RWPE2 (cell line): Measurements from ENCODE around the gene ITPR3.
A peak's percentile ranks its signal among the peaks of the same experiment; 100 is the strongest.

Experiments
- ATAC-seq: fragments of 200-7000 bp; cut with Tn5 transposase; 3 replicates; pipeline ENCODE4 v1.9.1; 2021; ENCODE audit warnings: low read depth
- DNase-seq: peaks from one replicate; pipeline ENCODE4 v3.0.0-alpha.2; 2020; ENCODE audit warnings: low spot score
- H3K27ac ChIP-seq: fragments of 450-650 bp; 2 replicates; pipeline ENCODE4 v1.5.1; 2017; ENCODE audit warnings: mild to moderate bottlenecking; ENCODE audit not compliant: poor library complexity, severe bottlenecking
- H3K27me3 ChIP-seq: fragments of 250-450 bp; sonication (Bioruptor Pico); 2 replicates; pipeline ENCODE4 v1.5.1; 2021; ENCODE audit warnings: mild to moderate bottlenecking, moderate library complexity; ENCODE audit not compliant: insufficient read depth, poor library complexity, severe bottlenecking
- H3K36me3 ChIP-seq: fragments of 250-450 bp; sonication (Bioruptor Pico); 2 replicates; pipeline ENCODE4 v1.5.1; 2020; ENCODE audit warnings: low read depth, mild to moderate bottlenecking, moderate library complexity
- H3K4me1 ChIP-seq: fragments of 250-450 bp; sonication (Bioruptor Pico); 2 replicates; pipeline ENCODE4 v1.5.1; 2021; ENCODE audit warnings: mild to moderate bottlenecking, moderate library complexity; ENCODE audit not compliant: insufficient read depth, poor library complexity, severe bottlenecking
- H3K4me3 ChIP-seq: fragments of 250-450 bp; sonication (Bioruptor Pico); 2 replicates; pipeline ENCODE4 v1.5.1; 2021; ENCODE audit warnings: mild to moderate bottlenecking, moderate library complexity; ENCODE audit not compliant: severe bottlenecking
- H3K9me3 ChIP-seq: fragments of 250-450 bp; sonication (Bioruptor Pico); 2 replicates; pipeline ENCODE4 v1.5.1; 2021; ENCODE audit warnings: mild to moderate bottlenecking, moderate library complexity; ENCODE audit not compliant: severe bottlenecking
- CTCF ChIP-seq: fragments of 450-650 bp; IDR thresholded peaks from one replicate; pipeline ENCODE4 v1.5.1; 2017; ENCODE audit warnings: mild to moderate bottlenecking, moderate library complexity; ENCODE audit not compliant: poor library complexity, severe bottlenecking

ITPR3 gene

GRCh38 chr6:33663028-33663427 is 41.9 kb downstream of the ITPR3 start:
- no peaks in the 10 kb centered on the region for H3K27me3 ChIP-seq
- no peak for DNase-seq
- H3K4me1 ChIP-seq, result no peaks in the 10 kb centered on the region
- H3K4me3 ChIP-seq, result no peak overlapping the region
- TF ChIP-seq CTCF, result no peak
- H3K36me3 ChIP-seq, result peaks cover 94% of the 10 kb centered on the region
- ATAC-seq, result no peak
- no peaks in the 10 kb centered on the region for H3K9me3 ChIP-seq
- H3K27ac ChIP-seq, result no peak overlapping the region

GRCh38 chr6:33663727-33664449 is 42.8 kb downstream of the ITPR3 start:
- H3K27ac ChIP-seq, result no peak overlapping the region
- peaks cover 5% of the 10 kb centered on the region for H3K4me1 ChIP-seq
- peaks cover 94% of the 10 kb centered on the region for H3K36me3 ChIP-seq
- no peak overlapping the region for H3K4me3 ChIP-seq
- ATAC-seq (no peak), DNase-seq (peak; percentile 55)
- H3K9me3 ChIP-seq, result no peaks in the 10 kb centered on the region
- H3K27me3 ChIP-seq, result no peaks in the 10 kb centered on the region
- no peak for TF ChIP-seq CTCF

GRCh38 chr6:33664506-33665057 is 43.5 kb downstream of the ITPR3 start:
- Histone ChIP-seq H3K27me3 (no peaks in the 10 kb centered on the region), H3K4me1 (peaks cover 9% of the 10 kb centered on the region), H3K4me3 (no peak overlapping the region), H3K27ac (no peak overlapping the region), H3K36me3 (peaks cover 94% of the 10 kb centered on the region), H3K9me3 (no peaks in the 10 kb centered on the region)
- TF ChIP-seq CTCF, result no peak
- DNase-seq (no peak), ATAC-seq (no peak)

GRCh38 chr6:33665957-33666356 is 44.8 kb downstream of the ITPR3 start:
- H3K27me3 ChIP-seq, result no peaks in the 10 kb centered on the region
- TF ChIP-seq CTCF, result no peak
- peaks cover 9% of the 10 kb centered on the region for H3K4me1 ChIP-seq
- H3K36me3 ChIP-seq, result peaks cover 96% of the 10 kb centered on the region
- H3K4me3 ChIP-seq, result no peak overlapping the region
- H3K9me3 ChIP-seq, result no peaks in the 10 kb centered on the region
- ATAC-seq (no peak), DNase-seq (no peak)
- H3K27ac ChIP-seq, result no peak overlapping the region

GRCh38 chr6:33667072-33667471 is 46.0 kb downstream of the ITPR3 start:
- Histone ChIP-seq H3K27me3 (no peaks in the 10 kb centered on the region), H3K9me3 (no peaks in the 10 kb centered on the region), H3K27ac (no peak overlapping the region), H3K4me1 (peaks cover 9% of the 10 kb centered on the region), H3K36me3 (peaks cover 100% of the 10 kb centered on the region), H3K4me3 (no peak overlapping the region)
- no peak for TF ChIP-seq CTCF
- no peak for ATAC-seq
- no peak for DNase-seq
